Endothelial cell of umbilical vein (primary cell): ENCODE results near the gene MYORG.
"Not testable (repeated sequence)": the region's sequence is repeated elsewhere in the genome, so short reads cannot be mapped to it uniquely, and the experiment has no call there.

Experiments
- EZH2 ChIP-seq: IDR thresholded peaks from 2 replicates; pipeline ENCODE4 v1.6.1; 2012; ENCODE audit warnings: borderline replicate concordance, low read depth, mild to moderate bottlenecking, moderate library complexity, low read length, inconsistent platforms; ENCODE audit not compliant: severe bottlenecking
- MYC ChIP-seq: IDR thresholded peaks from one replicate; pipeline ENCODE4 v1.6.1; 2011; ENCODE audit warnings: mild to moderate bottlenecking, low read depth, low read length
- TF ChIP-seq, protein P1 (sequence below), 2 donors: IDR thresholded peaks; 1 replicate in 1 of 2; 2 replicates in 1 of 2; pipeline ENCODE4 v1.5.1; 2011; ENCODE audit warnings: low read length in 2 of 2, mild to moderate bottlenecking in 2 of 2, moderate library complexity in 2 of 2, control low read depth in 1 of 2, inconsistent platforms in 1 of 2, low read depth in 1 of 2; ENCODE audit not compliant: insufficient read depth in 1 of 2; ENCODE audit errors: extremely low read depth in 1 of 2

DNA sequence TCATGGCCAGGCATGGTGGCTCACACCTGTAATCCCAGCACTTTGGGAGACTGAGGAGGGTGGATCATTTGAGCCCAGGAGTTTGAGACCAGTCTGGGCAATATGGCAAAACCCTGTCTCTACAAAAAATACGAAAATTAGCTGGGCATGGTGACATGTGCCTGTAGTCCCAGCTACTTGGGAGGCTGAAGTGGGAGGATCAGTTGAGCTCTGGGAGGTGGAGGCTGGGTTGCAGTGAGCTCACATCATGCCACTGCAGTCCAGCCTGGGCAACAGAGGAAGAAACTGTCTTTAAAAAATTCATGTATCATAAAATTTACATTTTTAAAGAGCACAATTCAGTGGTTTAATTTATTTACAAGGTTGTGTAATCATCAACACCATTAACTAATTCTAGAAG lies 23.7 kb downstream of the MYORG start:
- not testable (repeated sequence) for TF ChIP-seq MYC, EZH2
- TF ChIP-seq, protein P1, sequence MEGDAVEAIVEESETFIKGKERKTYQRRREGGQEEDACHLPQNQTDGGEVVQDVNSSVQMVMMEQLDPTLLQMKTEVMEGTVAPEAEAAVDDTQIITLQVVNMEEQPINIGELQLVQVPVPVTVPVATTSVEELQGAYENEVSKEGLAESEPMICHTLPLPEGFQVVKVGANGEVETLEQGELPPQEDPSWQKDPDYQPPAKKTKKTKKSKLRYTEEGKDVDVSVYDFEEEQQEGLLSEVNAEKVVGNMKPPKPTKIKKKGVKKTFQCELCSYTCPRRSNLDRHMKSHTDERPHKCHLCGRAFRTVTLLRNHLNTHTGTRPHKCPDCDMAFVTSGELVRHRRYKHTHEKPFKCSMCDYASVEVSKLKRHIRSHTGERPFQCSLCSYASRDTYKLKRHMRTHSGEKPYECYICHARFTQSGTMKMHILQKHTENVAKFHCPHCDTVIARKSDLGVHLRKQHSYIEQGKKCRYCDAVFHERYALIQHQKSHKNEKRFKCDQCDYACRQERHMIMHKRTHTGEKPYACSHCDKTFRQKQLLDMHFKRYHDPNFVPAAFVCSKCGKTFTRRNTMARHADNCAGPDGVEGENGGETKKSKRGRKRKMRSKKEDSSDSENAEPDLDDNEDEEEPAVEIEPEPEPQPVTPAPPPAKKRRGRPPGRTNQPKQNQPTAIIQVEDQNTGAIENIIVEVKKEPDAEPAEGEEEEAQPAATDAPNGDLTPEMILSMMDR (IDR thresholded peaks at IDR 0.05; ENCODE audit: extremely low read depth in 1 of 2, insufficient read depth in 1 of 2, low read depth in 1 of 2, low read length in 2 of 2): not testable (repeated sequence)
